Stimulated activated CD4-positive, alpha-beta T cell treated with anti-CD3 and anti-CD28 coated beads, Interleukin-2, amount 100 ng/mL, for 48 hours (primary cell): Measurements from ENCODE around the gene IL36RN.

Experiments used
- DNase-seq, 2 donors: peaks; one replicate each; pipeline ENCODE4 v3.0.0-alpha.2; 2020

Gene IL36RN

DNA sequence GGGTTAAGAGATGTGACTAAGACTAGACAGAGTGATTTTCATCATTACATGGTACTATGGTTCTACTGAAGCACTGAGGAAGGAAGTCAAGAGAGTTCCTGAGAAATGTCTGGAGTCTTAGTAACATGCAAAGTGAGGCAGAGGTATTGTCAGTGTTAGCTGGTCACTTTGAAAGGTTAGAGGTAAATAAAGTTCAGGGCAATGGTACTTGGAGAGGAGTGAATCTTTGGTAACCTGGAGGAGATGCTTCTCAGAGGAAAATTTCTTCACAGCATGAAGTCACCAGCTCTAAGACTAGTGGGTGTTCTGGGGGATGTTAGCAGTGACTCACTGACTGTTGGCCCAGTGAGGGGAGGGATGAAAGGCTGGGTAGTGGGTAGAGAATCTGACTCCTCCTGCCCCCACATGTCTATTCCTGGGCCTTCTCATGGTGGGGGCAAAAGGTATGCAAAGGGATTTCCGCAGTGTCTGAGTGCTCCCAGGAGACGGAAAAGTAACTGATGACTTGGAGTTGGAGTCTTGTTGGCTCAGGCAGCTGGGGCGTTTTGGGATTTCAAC lies 45.1 kb downstream of the IL36RN start:
- DNase-seq = peak in 1 of 2 donors; percentile 38

DNA sequence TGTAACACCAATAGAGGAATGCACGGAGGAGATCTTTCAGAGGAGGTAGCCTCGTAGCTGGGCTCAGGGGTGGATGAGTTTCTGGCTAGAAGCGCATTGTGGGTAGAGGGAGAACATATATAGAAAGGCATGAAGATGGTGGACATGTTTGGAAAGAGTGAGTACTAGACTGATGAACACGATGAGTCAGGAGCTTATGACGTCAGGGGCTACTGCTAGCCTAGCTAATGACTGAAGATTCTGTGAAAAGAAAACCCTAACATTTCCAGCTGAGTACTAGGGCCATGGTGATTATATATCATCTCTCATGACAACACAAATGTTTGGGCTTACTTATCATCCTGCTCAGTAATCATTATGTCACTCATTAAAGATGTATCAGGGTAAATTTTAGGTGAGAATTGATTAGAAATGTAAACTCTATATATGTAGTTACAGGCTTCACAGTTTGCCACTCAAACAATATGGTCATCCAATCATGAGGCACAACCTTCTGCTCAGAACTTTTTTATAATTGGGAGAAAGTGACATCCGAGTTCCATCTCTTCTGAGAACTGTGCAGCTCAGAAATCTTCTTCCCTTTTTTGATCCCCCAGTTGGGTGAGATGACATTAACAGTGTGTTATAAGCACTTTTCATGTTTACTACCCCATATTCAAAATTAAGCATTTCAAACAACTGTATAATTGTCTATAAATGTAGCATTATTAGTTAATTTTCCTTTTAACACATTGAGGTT lies 46.2 kb downstream of the IL36RN start:
- peak; percentile 43 to 52 for DNase-seq

DNA sequence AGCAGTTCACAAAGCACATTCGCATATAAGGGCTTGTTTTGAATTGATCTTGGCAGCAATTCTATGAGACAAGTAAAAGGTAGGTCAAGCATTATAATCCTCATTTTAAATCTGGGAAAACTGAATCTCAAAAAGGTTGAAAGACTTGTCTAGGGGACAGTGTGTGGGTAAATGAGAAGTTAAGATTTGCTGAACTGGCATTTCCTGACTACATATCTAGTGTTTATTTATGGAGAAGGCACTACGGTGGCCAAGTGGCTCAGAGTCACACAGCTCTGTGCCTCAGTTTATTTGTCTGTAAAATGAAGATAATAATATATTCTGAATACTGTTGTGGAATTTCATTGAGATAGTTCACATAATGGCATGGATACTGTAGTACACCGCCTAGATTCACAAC lies 52.1 kb downstream of the IL36RN start:
- DNase-seq = no peak

DNA sequence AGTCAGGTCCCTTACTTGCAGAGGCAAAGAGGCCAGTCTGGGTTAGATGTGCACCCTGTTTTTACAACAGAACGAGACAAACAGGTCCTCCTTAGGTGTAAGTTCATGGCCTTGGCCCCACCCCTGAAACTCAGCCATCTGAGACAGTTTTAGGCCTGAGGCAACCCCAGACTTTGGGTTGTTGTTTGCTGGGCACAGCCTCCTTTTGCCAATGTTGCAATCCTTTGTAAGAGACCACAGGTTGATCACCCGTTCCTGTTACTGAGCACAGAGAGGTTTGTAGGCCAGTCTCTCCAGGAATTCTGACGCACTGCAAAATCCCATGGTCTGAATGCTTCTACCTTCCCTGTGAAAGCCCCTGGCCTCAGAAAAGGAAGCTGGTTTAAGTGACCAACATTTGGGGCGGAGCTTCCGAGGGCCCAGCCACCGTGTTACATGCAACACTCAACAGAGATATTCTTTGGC lies 52.9 kb downstream of the IL36RN start:
- DNase-seq = no peak

DNA sequence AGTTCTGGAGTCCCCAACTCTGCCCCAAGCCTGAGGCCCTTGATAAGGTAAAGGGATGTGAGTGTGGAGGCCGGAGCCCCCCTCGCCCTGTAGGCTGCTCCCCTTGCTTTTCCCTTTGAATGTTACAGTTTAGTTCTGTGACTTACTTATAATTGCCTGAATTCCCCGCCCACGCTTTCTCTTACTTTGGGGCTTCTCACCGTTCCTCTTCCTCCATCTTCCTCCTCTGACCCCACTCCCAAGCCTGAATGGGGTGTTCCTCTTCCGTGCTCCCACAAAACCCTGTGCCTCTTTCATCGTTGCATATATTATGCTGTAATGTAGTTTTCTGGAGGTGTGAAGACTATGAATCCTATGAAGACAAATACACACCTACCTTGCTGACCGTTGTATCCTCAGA lies 53.4 kb downstream of the IL36RN start:
- DNase-seq = no peak

DNA sequence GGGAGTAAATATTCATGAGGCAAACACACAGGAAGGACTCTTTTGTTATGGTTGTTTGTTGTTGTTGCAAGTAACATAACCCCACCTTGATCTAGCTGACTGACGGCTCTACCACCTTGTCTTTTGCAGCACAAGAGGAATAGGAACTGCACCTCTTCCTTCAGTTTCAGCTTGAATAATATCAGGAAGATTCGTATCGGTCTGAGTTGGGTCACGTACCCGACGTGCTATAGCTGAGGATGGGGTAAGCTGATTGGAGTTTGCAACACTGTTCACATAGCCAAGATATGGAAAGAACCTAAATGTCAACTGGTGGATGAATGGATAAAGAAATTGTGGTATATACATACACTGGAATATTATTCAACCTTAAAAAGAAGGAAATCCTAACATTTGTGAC lies 53.9 kb downstream of the IL36RN start:
- no peak for DNase-seq

DNA sequence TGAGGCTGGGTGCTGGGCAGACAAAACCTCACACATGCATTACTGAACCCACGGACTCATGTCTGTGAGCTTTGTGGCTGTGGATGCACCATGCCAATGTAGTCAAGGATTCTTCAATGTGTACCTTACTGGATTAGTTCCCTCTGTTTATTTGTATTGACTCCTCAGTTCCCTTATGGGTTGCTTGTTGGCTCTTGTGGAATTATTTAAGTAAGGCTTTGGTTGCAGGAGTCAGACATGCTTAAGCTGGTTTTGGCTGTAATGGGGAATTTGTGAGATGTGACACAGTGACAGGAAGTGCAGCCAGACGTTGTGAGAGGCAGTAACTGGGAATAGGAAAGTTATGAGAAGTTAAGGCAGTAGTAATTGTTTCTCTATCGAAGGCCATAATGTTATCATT lies 54.8 kb downstream of the IL36RN start:
- DNase-seq = no peak
